SK-N-SH (cell line): Measurements from ENCODE around the gene GUCA2B. TPM values are rescaled to one million over a fixed set of nuclear protein-coding genes. Genes with fewer than 3 reads are reported as not detected.

Experiments
- CTCF ChIA-PET: fragments of 300-600, 350-600 bp; formaldehyde crosslinking; extraction: SDS; loops from one replicate; lab custom pipeline; 2021; lab: Yijun Ruan, JAX
- POLR2A ChIA-PET: fragments of 350-600 bp; sonication (Branson Sonifier 250); formaldehyde crosslinking; extraction: SDS; loops from one replicate; lab custom pipeline; 2020; ENCODE audit warnings: antibody characterized with exemption, inconsistent platforms; lab: Yijun Ruan, JAX
- DNase-seq: peaks from one replicate; pipeline ENCODE4 v3.0.0; 2012
- H2AFZ ChIP-seq: fragments of 200-600 bp; sonication (generic); 2 replicates; pipeline ENCODE4 v1.8.1; 2016; ENCODE audit warnings: antibody characterized with exemption, mild to moderate bottlenecking, low read depth
- H3F3A ChIP-seq: fragments of 200-600 bp; sonication (generic); replicated peaks from 2 replicates; pipeline ENCODE3; 2016; ENCODE audit warnings: antibody characterized with exemption, mild to moderate bottlenecking; ENCODE audit not compliant: insufficient read depth
- H3K27ac ChIP-seq, 2 experiments: fragments of 200-500 bp in 1 of 2; fragments of 200-600 bp in 1 of 2; sonication (Bioruptor generic) in 1 of 2; sonication (generic), shearing (Covaris generic) in 1 of 2; 2 replicates each; pipeline versions ENCODE4 v1.5.1 to v1.6.1; 2014 to 2016; ENCODE audit warnings: low read depth in 2 of 2, inconsistent platforms in 1 of 2, low read length in 1 of 2, mild to moderate bottlenecking in 1 of 2, mixed read lengths in 1 of 2
- H3K27me3 ChIP-seq: fragments of 200-600 bp; sonication (generic), shearing (Covaris generic); 2 replicates; pipeline ENCODE4 v1.6.1; 2016; ENCODE audit warnings: mixed run types; ENCODE audit not compliant: insufficient read depth
- H3K36me3 ChIP-seq, 2 experiments: fragments of 200-500 bp in 1 of 2; fragments of 200-600 bp in 1 of 2; sonication (Bioruptor generic) in 1 of 2; sonication (generic) in 1 of 2; replicated peaks in 1 of 2; 2 replicates each; pipeline versions ENCODE3 to v1.5.1; 2014 to 2016; ENCODE audit warnings: low read length in 1 of 2, mild to moderate bottlenecking in 1 of 2; ENCODE audit not compliant: insufficient read depth in 2 of 2, control insufficient read depth in 1 of 2
- H3K4me1 ChIP-seq, 2 experiments: fragments of 200-500 bp in 1 of 2; fragments of 200-600 bp in 1 of 2; sonication (Bioruptor generic) in 1 of 2; sonication (generic), shearing (Covaris generic) in 1 of 2; 2 replicates each; pipeline versions ENCODE4 v1.5.1 to v1.6.1; 2014 to 2016; ENCODE audit warnings: low read depth in 1 of 2, low read length in 1 of 2, mixed run types in 1 of 2; ENCODE audit not compliant: insufficient read depth in 2 of 2, control insufficient read depth in 1 of 2
- H3K4me2 ChIP-seq: fragments of 200-600 bp; sonication (generic), shearing (Covaris generic); 2 replicates; pipeline ENCODE4 v1.6.1; 2017; ENCODE audit warnings: mixed run types
- H3K4me3 ChIP-seq, 2 experiments: fragments of 200-500 bp in 1 of 2; fragments of 200-600 bp in 1 of 2; sonication (Bioruptor generic) in 1 of 2; sonication (generic), shearing (Covaris generic) in 1 of 2; 2 replicates each; pipeline versions ENCODE4 v1.5.1 to v1.8.1; 2014 to 2016; ENCODE audit warnings: low read depth in 2 of 2, inconsistent platforms in 1 of 2, low read length in 1 of 2, mild to moderate bottlenecking in 1 of 2, mixed read lengths in 1 of 2, moderate library complexity in 1 of 2
- H3K79me2 ChIP-seq: fragments of 200-600 bp; sonication (generic); 2 replicates; pipeline ENCODE4 v1.8.1; 2017; ENCODE audit warnings: mild to moderate bottlenecking; ENCODE audit not compliant: insufficient read depth
- H3K9ac ChIP-seq: fragments of 200-600 bp; sonication (generic); 2 replicates; pipeline ENCODE4 v1.6.1; 2017; ENCODE audit warnings: mixed run types
- H3K9me2 ChIP-seq: fragments of 200-600 bp; sonication (generic); 2 replicates; pipeline ENCODE4 v1.6.1; 2017; ENCODE audit warnings: mixed run types
- H3K9me3 ChIP-seq: fragments of 200-600 bp; sonication (generic); 2 replicates; pipeline ENCODE4 v1.6.1; 2017; ENCODE audit warnings: mixed run types, mild to moderate bottlenecking, moderate library complexity
- H4K20me1 ChIP-seq: fragments of 200-600 bp; sonication (generic); 2 replicates; pipeline ENCODE4 v1.6.1; 2017; ENCODE audit warnings: mild to moderate bottlenecking, mixed run types; ENCODE audit not compliant: insufficient read depth
- CHD2 ChIP-seq: fragments of 150-350 bp; IDR thresholded peaks from 2 replicates; pipeline ENCODE4 v1.6.1; 2018; ENCODE audit warnings: low read length; ENCODE audit not compliant: partially characterized antibody
- CTCF ChIP-seq: fragments of 200-600 bp; sonication (generic); IDR thresholded peaks from 2 replicates; pipeline ENCODE4 v1.6.1; 2017; ENCODE audit warnings: antibody characterized with exemption, mild to moderate bottlenecking, moderate library complexity
- ELF1 ChIP-seq: IDR thresholded peaks from 2 replicates; pipeline ENCODE4 v1.4.0; 2012
- EP300 ChIP-seq, 2 experiments: IDR thresholded peaks; 2 replicates each; pipeline versions ENCODE4 v1.4.0 to v1.6.1; 2012; ENCODE audit warnings: borderline replicate concordance in 1 of 2, low read depth in 1 of 2, low read length in 1 of 2
- EZH2phosphoT487 ChIP-seq: fragments of 200-600 bp; sonication (generic); IDR thresholded peaks from 2 replicates; pipeline ENCODE4 v1.6.1; 2017; ENCODE audit warnings: low read depth, mixed run types, mild to moderate bottlenecking, antibody characterized with exemption, moderate library complexity, borderline replicate concordance
- FOXM1 ChIP-seq: IDR thresholded peaks from 2 replicates; pipeline ENCODE4 v1.4.0; 2012; ENCODE audit warnings: low read depth, mild to moderate bottlenecking
- MEF2A ChIP-seq: IDR thresholded peaks from 2 replicates; pipeline ENCODE4 v1.4.0; 2012; ENCODE audit warnings: low read depth, borderline replicate concordance
- RAD21 ChIP-seq: IDR thresholded peaks from 2 replicates; pipeline ENCODE4 v1.6.1; 2012; ENCODE audit warnings: mild to moderate bottlenecking, low read length
- RCOR1 ChIP-seq: fragments of 150-350 bp; IDR thresholded peaks from 2 replicates; pipeline ENCODE4 v1.6.1; 2017; ENCODE audit warnings: antibody characterized with exemption, low read length
- RFX5 ChIP-seq: IDR thresholded peaks from 2 replicates; pipeline ENCODE4 v1.6.1; 2012; ENCODE audit warnings: mild to moderate bottlenecking, improper control_type of control experiment, low read length
- SIN3A ChIP-seq: IDR thresholded peaks from 2 replicates; pipeline ENCODE4 v1.6.1; 2012; ENCODE audit warnings: low read depth, mild to moderate bottlenecking, low read length, moderate library complexity, borderline replicate concordance
- TAF1 ChIP-seq: IDR thresholded peaks from 2 replicates; pipeline ENCODE4 v1.6.1; 2012; ENCODE audit warnings: low read depth, mild to moderate bottlenecking, low read length, moderate library complexity, borderline replicate concordance
- TCF12 ChIP-seq: IDR thresholded peaks from 2 replicates; pipeline ENCODE4 v1.4.0; 2012
- YY1 ChIP-seq: IDR thresholded peaks from 2 replicates; pipeline ENCODE4 v1.4.0; 2012; ENCODE audit warnings: low read depth, mild to moderate bottlenecking
- ZBTB33 ChIP-seq: IDR thresholded peaks from 2 replicates; pipeline ENCODE4 v1.4.0; 2012; ENCODE audit warnings: low read depth, borderline replicate concordance
- WGBS: methylation state at CpG from one replicate; pipeline ENCODE4 v1.1.6; 2017; ENCODE audit warnings: low lambda C conversion rate; 5-methylcytosine and 5-hydroxymethylcytosine counted together
- polyA plus RNA-seq, 3 experiments: library from polyadenylated mRNA; depleted of rRNA; stranded (reverse); fragments of >200 nt; gene quantifications; 2 replicates each; pipeline ENCODE4 v1.2.3, GENCODE V29; 2012
- TF ChIP-seq, protein P1 (sequence below): IDR thresholded peaks from 2 replicates; pipeline ENCODE4 v1.4.0; 2012; ENCODE audit warnings: low read depth, borderline replicate concordance

The GUCA2B gene
- polyA plus RNA-seq, 1 of the 3 experiments (the other 2 are of a cell fraction): not detected

DNA sequence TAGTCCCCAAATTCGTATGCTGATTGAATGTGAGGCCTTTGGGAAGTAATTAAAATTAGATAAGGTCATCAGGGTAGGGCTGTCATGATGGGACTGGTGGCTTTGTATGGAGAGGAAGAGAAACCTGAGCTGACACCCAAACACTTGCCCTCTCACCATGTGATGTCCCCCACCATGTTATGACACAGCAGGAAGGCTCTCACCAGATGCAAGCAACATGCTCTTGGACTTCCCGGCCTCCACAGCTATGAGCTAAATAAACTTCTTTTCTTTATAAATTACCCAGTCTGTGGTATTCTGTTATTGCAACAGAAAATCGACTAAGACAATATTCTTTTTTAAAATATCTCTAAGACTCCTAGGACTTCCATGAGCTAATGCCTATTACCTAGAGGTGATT is 43.6 kb upstream of the GUCA2B start:
- DNase-seq: no peak
- no peaks in the 10 kb centered on the region; the same call in 1 of the 2 replicates for H3K27me3 ChIP-seq
- H3K4me2 ChIP-seq: no peak overlapping the region
- ChIA-PET POLR2A (no interaction called here), CTCF (interaction anchor here (0.8 kb wide), 1 partner anchor 196 kb away, joined by 3 read pairs; no protein-coding TSS in a partner anchor)
- H3K27ac ChIP-seq: no peak overlapping the region
- H3K9me3 ChIP-seq: no peaks in the 10 kb centered on the region
- 29% methylated on average over 3 of the region's 3 CpGs for WGBS
- H3K9me2 ChIP-seq: no peaks in the 10 kb centered on the region
- no peak overlapping the region for H3K9ac ChIP-seq
- no peaks in the 10 kb centered on the region for H3F3A ChIP-seq
- TF ChIP-seq YY1 (no peak), CHD2 (no peak), EZH2phosphoT487 (no peak), ELF1 (no peak), CTCF (no peak), FOXM1 (no peak), TCF12 (no peak), RCOR1 (no peak), ZBTB33 (no peak), TAF1 (no peak), RFX5 (no peak)
- TF ChIP-seq, protein P1, sequence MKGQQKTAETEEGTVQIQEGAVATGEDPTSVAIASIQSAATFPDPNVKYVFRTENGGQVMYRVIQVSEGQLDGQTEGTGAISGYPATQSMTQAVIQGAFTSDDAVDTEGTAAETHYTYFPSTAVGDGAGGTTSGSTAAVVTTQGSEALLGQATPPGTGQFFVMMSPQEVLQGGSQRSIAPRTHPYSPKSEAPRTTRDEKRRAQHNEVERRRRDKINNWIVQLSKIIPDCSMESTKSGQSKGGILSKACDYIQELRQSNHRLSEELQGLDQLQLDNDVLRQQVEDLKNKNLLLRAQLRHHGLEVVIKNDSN: no peak
- no peak overlapping the region for H3K4me3 ChIP-seq
- H3K4me1 ChIP-seq: no peaks in the 10 kb centered on the region
- H2AFZ ChIP-seq: no peak overlapping the region
- no peaks in the 10 kb centered on the region for H3K36me3 ChIP-seq
- no peaks in the 10 kb centered on the region for H4K20me1 ChIP-seq
- H3K79me2 ChIP-seq: no peaks in the 10 kb centered on the region

DNA sequence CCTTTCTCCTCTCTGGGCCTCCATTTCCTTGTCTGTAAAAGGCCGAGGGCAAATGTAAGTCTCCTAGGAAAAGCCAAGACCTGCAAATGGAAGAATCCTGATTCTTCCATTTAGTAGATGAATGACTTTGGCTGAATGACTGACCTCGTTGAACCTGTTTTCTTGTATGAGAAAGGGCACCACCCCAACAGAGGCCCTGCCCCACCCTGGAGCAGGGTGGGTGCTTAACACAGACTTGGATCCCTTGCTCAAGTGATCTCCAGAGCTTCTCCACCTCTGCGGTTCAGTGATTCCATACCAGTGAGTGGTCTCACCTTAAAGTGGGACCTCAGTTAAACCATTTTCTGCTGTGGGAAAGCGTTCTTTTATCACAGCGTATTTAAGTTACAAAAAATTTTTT is 39.0 kb upstream of the GUCA2B start:
- Histone ChIP-seq H3K9me2 (no peaks in the 10 kb centered on the region), H3K9me3 (no peaks in the 10 kb centered on the region)
- POLR2A ChIA-PET: no interaction called here

More for the DNA sequence above, 39.0 kb upstream of the GUCA2B start:
- Histone ChIP-seq H3K27ac (no peak overlapping the region), H3K4me1 (no peaks in the 10 kb centered on the region), H3K27me3 (peaks cover 6% of the 10 kb centered on the region; the same call in 1 of the 2 replicates), H3K9ac (no peak overlapping the region), H3K36me3 (no peaks in the 10 kb centered on the region), H3K79me2 (no peaks in the 10 kb centered on the region), H4K20me1 (no peaks in the 10 kb centered on the region), H3K4me3 (no peak overlapping the region), H2AFZ (no peak overlapping the region), H3K4me2 (no peak overlapping the region), H3F3A (no peaks in the 10 kb centered on the region)
- TF ChIP-seq EP300 (IDR thresholded peaks at IDR 0.05; ENCODE audit: borderline replicate concordance in 1 of 2, low read depth in 1 of 2, low read length in 1 of 2) (no peak), TCF12 (no peak), YY1 (no peak), RAD21 (no peak), EZH2phosphoT487 (no peak), SIN3A (no peak), TAF1 (no peak), RFX5 (no peak), ELF1 (no peak), MEF2A (no peak)
- DNase-seq: no peak
- CTCF ChIA-PET: interaction anchor here (0.6 kb wide), 1 partner anchor 302 kb away, joined by 4 read pairs; no protein-coding TSS in a partner anchor
- 68% methylated on average over 5 of the region's 5 CpGs for WGBS
